RCC 7860 (cell line): Measurements from ENCODE around the gene C22orf15.
"Not testable (repeated sequence)": the region's sequence is repeated elsewhere in the genome, so short reads cannot be mapped to it uniquely, and the experiment has no call there.

Experiments
- DNase-seq: peaks from one replicate; pipeline ENCODE4 v3.0.0-alpha.2; 2015; ENCODE audit warnings: low spot score
- FAIRE-seq: peaks from 2 replicates; lab custom pipeline; 2012; peaks lifted over from hg19 to GRCh38; lab: Jason Lieb, UNC

Gene C22orf15

DNA sequence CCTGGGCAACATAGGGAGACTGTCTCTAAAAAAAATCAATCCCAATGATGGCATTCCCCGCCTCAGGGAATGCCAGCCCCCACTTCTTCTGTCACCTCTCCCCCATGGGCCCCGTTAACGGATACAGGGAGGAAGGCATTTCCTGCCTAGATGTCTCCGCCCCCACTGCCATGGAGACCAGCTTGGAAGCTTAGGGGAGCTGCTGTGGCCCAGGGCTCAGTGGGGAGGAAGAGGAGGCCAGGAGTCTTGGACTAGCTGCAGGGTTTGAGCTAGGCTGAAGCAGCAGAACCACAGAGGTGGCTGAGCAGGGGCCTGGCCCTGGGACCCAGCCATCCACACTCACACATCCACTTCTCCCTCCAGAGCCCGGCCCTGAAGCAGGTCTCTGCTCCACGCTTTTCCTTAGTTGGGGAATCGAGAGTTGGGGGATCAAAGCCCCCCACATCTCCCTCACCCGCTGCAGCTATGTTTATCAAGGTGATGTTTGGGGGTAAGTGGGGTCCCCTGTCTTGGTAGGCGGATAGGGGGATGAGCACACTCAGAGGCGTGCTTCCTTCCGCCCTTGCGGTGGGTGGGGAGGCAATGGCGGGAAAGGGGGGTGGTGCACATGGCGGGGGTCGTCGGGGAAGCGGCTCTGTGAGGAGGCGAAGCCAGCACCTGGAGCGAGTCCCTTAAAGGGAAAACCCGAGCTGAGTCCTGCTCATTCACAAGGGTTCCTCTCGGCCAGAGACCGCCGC lies at the start of gene C22orf15:
C22orf15 (plus strand) TSS at position 149 of the 737 bp plus-strand sequence; CDS start at position 466, 317 bp downstream.
- DNase-seq (no peak), FAIRE-seq (no peak)

- no peak for FAIRE-seq
- DNase-seq, result no peak
Observed at GRCh38 chr22:23713696-23714595, 48.8 kb upstream of the C22orf15 start.

GRCh38 chr22:23714596-23715578 lies 47.9 kb upstream of the C22orf15 start:
- DNase-seq (no peak), FAIRE-seq (no peak)

DNA sequence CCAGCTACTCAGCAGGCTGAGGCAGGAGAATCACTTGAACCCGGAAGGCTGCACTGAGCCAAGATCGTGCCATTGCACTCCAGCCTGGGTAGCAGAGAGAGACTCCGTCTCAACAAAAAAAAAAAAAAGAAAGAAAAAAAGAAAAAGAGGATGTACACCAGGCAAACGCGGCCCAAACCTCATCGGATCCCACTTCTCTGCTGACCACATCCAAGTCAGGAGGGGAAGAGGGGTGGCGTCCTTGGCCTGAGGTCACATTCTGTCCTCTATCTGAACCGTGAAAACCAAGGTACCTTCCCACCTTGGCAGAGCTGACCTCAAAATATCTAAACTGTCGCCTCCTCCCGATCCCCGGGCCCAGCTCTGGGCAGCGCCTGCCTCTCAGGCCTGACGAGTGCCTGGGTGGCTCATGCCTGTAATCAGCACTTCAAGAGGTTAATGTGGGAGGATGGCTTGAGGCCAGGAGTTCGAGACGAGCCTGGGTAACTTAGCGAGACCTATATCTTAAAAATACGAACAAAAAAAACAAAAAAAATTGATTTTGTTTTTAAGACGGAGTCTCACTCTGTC lies 46.9 kb upstream of the C22orf15 start:
- DNase-seq (no peak), FAIRE-seq (no peak)

GRCh38 chr22:23716811-23717801 lies 45.7 kb upstream of the C22orf15 start:
- FAIRE-seq (no peak), DNase-seq (peak; percentile 58)

- DNase-seq, result peak; percentile 8
- FAIRE-seq, result no peak
Observed at GRCh38 chr22:23718371-23719165, 44.2 kb upstream of the C22orf15 start.

GRCh38 chr22:23720855-23721254 lies 41.9 kb upstream of the C22orf15 start:
- no peak for FAIRE-seq
- DNase-seq, result no peak

GRCh38 chr22:23722160-23722559 lies 40.6 kb upstream of the C22orf15 start:
- no peak for FAIRE-seq
- DNase-seq, result no peak

- FAIRE-seq, result no peak
- no peak for DNase-seq
Observed at GRCh38 chr22:23722724-23723123, 40.1 kb upstream of the C22orf15 start.

DNA sequence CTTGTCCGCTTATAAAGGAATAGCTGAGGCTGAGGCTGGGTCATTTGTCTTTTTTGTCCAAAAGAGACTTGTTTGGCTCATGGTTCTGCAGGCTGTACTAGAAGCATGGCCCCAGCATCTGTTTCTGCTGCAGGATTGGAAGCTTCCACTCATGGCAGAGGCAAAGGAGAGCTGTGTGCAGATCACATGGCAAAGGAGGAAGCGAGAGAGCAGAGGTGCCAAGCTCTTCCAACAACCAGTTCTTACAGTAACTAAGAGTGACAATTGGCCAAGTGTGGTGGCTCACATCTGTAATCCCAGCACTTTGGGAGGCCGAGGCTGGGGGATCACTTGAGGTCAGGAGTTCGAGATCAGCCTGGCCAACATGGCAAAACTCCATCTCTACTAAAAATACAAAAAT lies 34.7 kb upstream of the C22orf15 start:
- not testable (repeated sequence) for DNase-seq, FAIRE-seq

- DNase-seq (no peak), FAIRE-seq (no peak)
Observed at GRCh38 chr22:23737696-23738095, 25.1 kb upstream of the C22orf15 start.

DNA sequence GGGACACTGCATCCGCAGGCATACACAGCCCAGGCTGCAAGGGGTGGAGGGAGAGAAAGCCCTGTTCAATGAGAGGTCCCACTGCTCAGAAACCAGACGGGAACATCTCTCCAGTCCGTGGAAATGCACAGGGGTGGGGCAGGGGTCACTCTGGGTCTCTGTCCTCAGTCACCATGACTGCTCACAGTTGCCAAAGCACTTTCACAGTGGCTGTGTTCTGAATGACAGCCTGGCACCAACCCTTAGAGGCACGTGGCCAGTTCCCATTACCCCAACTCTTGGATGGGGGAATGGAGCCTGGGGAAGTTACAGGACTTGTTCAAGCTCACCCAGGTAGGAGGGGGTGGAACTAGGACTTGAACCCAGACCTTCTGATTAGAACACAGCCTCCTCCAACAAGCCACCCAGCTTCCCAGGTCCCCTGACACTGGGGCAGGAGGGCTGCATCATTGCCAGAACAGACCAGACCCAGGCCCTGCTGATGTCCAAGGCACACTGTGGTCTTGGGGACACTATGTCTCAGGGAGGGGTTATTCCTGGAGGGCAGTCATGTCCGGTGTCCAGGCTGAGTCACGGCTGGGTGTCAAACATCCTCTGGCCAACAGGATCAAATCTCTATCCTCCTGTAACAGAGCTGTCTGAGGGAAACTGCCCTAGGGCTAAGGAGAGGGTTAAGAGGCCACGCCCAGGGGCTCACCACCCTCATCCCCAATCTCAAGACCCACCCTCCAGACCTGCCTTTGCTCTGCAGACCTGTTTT lies 20.1 kb upstream of the C22orf15 start:
- DNase-seq (no peak), FAIRE-seq (no peak)

- DNase-seq (no peak), FAIRE-seq (no peak)
Observed at GRCh38 chr22:23743303-23743705, 19.5 kb upstream of the C22orf15 start.

GRCh38 chr22:23744001-23744400 lies 18.8 kb upstream of the C22orf15 start:
- FAIRE-seq (no peak), DNase-seq (no peak)

DNA sequence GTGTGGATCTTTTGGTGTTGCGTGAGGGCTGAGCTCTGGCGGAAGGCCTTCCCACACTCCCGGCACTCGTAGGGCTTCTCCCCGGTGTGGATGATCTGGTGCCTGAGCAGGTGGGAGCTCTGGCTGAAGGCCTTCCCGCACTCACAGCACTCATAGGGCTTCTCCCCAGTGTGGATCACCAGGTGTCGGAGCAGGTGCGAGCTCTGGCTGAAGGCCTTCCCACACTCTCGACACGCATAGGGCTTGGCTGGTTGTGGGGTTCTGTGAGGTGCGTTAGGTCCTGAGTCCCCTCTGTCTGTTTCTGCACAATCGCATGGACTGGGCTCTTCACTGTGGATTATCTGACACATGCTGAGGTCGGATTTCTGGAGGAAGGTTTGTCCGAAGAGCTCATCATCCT lies 18.3 kb upstream of the C22orf15 start:
- no peak for DNase-seq
- no peak for FAIRE-seq

DNA sequence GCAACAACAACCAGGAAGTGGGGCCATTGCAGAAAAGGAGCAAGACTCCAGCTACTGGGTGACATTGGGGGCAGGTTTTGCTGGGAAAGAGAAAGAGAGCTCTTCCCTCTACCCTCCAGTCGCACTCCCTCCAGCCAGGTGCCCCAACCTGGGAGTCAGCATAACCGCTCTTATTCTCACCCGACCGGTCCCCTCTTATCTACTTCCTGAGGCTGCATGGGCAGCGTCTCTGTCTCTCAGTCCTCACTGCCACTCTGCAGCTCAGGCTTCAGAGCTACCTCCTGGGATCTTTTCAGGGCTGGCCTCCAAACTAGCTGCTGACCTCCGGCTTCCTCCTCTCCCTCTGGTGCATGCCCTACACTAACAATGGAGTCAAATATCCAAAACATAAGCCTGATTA lies 17.0 kb upstream of the C22orf15 start:
- no peak for DNase-seq
- no peak for FAIRE-seq

GRCh38 chr22:23749841-23750301 lies 12.9 kb upstream of the C22orf15 start:
- FAIRE-seq (no peak), DNase-seq (no peak)

GRCh38 chr22:23750367-23750713 lies 12.4 kb upstream of the C22orf15 start:
- DNase-seq (no peak), FAIRE-seq (no peak)
